ENCODE results near the gene C3orf18.

The C3orf18 gene

DNA sequence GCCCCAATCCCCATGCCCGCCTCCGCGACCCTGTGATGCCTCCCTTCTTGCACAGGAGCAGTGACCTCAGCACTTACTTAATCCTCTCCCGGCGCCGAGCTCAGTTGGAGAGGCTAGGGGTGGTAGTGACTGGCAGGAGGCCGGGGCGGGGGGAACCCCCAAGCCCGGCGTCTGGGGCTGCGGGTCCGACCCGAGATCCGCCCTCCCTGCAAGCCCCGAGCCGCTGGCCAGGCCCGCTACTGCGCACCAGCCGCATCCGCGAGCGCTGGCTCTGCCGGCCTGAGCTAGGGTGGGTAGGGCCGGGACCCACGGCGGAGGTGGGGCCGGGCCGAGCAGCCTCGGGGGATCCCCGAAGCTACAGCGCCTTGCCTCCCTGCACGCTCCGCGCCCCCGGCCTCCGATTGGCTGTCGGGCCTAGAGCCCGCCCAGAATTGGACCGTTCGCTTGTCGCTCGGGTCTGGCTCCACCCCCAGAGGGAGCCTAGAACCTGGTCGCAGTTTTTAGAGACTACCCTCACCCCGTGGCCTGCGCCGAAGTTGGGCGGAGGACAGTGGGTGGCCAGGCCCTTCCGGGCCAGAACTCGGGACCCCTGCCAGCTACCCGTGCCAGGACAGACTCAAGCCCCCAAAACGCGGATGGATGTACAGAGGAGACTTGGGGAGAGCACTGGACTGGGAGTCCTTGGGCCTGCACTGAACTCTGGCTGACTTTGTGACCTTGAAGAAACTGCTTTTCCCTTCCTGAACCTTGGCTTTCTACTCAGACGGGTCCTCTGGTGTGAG lies at the start of gene C3orf18:
Gene C3orf18 (minus strand): TSS at position 362 of the 782 bp plus-strand sequence. CDS start 2,048 bp downstream, outside the sequence.
- peak; percentile 100 for DNase-seq

GRCh38 chr3:50616770-50617095 lies 49.2 kb upstream of the C3orf18 start:
- DNase-seq = peak; percentile 98

GRCh38 chr3:50616003-50616769 lies 48.6 kb upstream of the C3orf18 start:
- peak; percentile 92 for DNase-seq

GRCh38 chr3:50615190-50615589 lies 47.6 kb upstream of the C3orf18 start:
- no peak for DNase-seq

DNA sequence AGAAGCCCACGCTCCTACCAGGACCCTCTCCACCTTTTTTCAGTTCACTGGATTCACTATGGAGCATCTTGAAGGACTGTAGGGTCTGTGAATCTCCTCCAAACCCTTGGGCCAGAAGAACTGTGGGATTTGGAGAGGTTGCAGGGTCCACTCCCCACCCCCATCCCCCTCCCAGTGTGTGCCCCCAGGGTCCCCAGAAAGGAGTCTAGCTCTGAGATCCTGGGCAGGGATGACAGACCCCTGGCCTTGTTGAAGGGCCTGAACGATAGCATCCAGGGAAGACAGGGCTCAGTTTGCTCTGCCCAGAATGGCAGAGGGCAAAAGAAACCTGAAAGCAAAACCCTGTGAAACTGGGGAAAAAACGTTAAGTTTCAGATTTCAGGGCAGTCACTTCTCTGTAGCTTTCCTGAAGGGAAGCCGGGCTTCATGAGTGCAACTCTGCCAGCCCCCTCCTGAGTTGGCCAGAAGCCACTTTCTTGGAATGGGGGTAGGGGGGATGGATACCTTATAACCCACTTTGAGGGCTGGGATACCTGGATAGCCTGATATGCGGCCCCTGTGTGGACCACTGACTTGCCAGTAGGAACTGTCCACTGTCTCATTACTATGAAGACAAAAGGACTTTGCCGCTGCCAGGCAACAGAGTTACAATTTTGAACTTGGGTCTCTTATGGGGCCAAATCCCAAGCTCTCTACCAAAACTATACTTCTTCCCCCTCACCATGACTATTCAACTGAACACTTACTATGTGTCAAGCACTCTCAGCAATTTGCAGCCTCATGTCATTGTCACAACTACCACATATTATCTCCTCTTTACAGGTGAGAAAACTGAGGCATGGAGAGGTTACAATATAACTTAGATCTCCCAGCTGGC lies 45.7 kb upstream of the C3orf18 start:
- no peak for DNase-seq

- DNase-seq = no peak
Measured at GRCh38 chr3:50612234-50612882, 44.8 kb upstream of the C3orf18 start.

DNA sequence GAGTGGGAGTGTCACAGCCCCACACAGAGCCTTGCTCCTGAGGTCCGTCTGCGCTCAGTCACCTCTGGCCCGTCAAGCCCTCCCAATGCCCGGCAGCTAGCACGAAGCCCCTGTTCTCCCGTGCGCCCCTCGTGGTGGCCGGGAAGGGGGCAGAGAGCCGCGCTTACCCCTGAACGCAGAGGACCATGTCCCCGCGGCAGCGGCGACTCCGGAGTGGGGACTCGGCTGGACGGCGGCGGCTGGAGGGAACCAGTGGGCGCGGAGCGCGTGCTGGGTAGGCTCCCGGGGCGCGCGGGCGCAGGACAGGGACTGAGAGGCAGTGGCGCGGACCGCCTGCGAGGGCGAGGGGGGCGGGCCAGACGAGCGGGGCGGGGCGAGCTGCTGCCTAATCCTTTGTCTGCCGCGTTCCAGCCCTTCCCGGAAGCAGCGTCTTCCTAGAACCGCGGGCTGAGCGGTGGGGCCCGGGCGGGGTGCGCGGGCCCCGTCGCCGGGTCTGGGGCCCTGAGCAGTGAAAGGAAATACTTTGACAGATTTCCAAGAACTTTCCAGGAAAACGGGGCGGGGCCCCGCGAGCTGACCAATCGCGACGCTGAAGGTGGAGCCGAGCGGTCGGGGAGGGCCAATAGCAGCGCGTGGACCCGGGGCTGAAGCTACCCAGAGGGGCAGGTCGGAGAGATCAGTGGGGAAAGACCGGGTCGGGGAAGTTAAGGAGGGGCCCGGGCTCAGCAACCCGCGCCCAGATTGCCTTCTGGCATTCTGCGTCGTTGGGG lies 44.1 kb upstream of the C3orf18 start, which contains the start of gene CISH:
Gene CISH (minus strand): TSS at position 311 of the 770 bp plus-strand sequence. CDS start 124 bp downstream, at position 187.
- DNase-seq = peak; percentile 96

DNA sequence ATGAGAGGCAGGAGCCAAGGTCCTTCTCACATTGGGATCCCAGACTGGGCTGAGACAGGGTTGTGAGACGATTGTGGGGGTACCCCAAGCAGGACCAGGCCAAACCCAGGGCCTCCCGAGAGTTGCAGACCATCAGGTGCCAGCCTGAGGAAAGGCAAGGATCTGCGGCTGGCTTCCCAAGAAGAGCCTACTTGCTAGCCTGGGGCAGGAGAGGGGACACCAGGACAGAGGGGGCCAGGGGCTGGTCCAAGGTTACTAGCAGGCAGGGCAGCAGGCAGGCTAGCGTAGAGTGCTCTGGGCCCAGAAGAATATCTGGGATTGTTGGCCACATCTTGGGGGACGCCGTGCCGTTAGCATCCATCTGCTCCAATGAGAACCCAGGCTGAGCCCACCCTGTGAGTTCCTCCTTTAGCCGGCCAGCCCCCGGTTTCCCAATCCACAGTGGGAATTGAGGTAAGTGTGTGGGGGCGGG lies 43.5 kb upstream of the C3orf18 start:
- DNase-seq = no peak

GRCh38 chr3:50610181-50610971 lies 42.8 kb upstream of the C3orf18 start:
- DNase-seq = no peak

GRCh38 chr3:50609763-50610085 lies 42.2 kb upstream of the C3orf18 start:
- no peak for DNase-seq

GRCh38 chr3:50609071-50609762 lies 41.7 kb upstream of the C3orf18 start:
- DNase-seq = no peak

DNA sequence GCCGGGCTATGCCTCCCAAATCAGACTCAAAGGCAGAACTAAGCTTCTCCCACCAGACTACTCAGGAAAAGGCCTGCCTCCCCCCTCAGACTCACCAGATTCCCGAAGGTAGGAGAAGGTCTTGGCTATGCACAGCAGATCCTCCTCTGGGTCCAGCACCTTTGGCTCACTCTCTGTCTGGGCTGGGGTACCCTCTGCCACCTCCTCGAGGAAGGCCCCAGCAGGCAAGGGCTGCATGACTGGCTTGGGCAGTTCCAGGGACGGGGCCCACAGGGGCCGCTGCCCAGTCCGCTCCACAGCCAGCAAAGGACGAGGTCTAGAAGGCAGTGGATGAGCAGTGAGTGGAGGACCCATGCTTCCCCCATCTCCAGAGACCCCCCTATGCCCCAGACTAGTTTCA lies 40.7 kb upstream of the C3orf18 start:
- no peak for DNase-seq

- no peak for DNase-seq
Measured at GRCh38 chr3:50607271-50608091, 39.9 kb upstream of the C3orf18 start.

DNA sequence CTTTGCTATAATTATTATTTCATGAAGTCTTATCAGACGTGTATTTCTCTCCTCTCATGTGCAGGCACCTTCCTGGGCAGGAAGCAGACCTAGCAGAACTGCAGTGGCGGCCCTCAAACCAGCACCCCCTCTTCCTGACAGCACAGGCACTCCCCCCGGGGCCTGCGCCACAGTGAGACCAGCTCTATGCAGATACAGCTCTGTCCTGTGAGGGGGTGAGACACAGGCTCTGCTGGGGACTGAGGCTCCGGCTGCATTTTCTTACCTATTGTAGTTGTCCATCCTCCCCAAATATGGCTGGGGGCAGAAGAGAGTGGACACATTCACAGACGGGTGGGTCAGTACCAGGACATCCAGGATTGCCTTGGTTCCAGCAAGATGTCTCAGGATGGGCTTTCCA lies 39.0 kb upstream of the C3orf18 start:
- no peak for DNase-seq

GRCh38 chr3:50605901-50606326 lies 38.4 kb upstream of the C3orf18 start:
- no peak for DNase-seq

- DNase-seq = no peak
Measured at GRCh38 chr3:50604628-50605588, 37.4 kb upstream of the C3orf18 start.

DNA sequence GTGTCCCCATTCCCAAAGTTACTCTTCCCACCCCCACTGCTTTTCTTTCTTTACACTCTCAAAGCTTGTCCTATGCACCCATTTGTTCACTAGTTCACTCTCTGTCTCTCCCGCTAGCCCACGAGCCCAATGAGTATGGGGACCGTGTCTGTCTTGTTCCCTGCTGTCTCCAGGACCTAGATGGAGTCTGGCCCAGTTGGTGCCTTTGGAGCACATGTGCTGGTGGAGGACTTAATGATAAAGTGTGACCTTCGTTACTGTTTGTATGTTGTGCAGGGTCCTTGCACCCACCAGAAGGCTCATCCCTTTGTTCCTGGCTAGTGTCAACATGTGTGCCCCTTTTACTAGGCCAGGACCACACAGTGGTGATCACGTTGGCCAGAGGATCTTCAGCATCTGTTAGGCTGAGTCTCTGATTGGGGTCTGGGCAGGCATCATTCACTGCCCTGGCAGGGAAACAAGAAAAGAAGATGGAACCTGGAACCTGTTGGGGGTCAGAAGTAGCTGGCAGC lies 36.6 kb upstream of the C3orf18 start:
- DNase-seq = no peak

Data from 8988T (cell line).